Left lung (tissue), 14 donors: Measurements from ENCODE around the gene ARHGAP11B.
"Not testable (repeated sequence)": the region's sequence is repeated elsewhere in the genome, so short reads cannot be mapped to it uniquely, and the experiment has no call there.

Experiments
- ATAC-seq: fragments of 200-7000 bp; cut with Tn5 transposase; one replicate; pipeline ENCODE4 v1.9.1; 2020; ENCODE audit warnings: moderate library complexity
- DNase-seq, 4 donors: peaks; one replicate each; pipeline ENCODE4 v3.0.0-alpha.2; 2013 to 2020
- H3K27ac ChIP-seq, 2 donors: fragments of 200-600 bp; sonication (generic) in 1 of 2; one replicate each; pipeline versions ENCODE4 v1.5.0 to v1.8.0; 2020 to 2021
- H3K27me3 ChIP-seq, 2 donors: fragments of 200-600 bp; sonication (generic) in 1 of 2; one replicate each; pipeline versions ENCODE4 v1.5.0 to v1.8.0; 2020 to 2021
- H3K36me3 ChIP-seq, 2 donors: fragments of 200-600 bp; sonication (generic) in 1 of 2; one replicate each; pipeline versions ENCODE4 v1.5.0 to v1.8.0; 2020 to 2021
- H3K4me1 ChIP-seq, 2 donors: fragments of 200-600 bp; one replicate each; pipeline ENCODE4 v1.8.0; 2021
- H3K4me3 ChIP-seq, 2 donors: fragments of 200-600 bp; sonication (generic) in 1 of 2; one replicate each; pipeline versions ENCODE4 v1.5.0 to v1.8.0; 2020 to 2021; ENCODE audit warnings: mild to moderate bottlenecking in 1 of 2
- H3K9me3 ChIP-seq, 2 donors: fragments of 200-600 bp; sonication (generic) in 1 of 2; one replicate each; pipeline versions ENCODE4 v1.5.0 to v1.8.0; 2020 to 2021
- intact Hi-C, 2 donors: fragments of 100-400 bp; cut with DNase I; formaldehyde crosslinking; loops; one replicate each; pipeline versions ENCODE4 v1.11.2 to v1.14.2; 2022
- long read RNA-seq, 12 donors: library from polyadenylated mRNA in 2 of 12; unstranded in 2 of 12; transcript quantifications; one replicate each; pipeline ENCODE4 v2.0.0 and lab custom pipeline, GENCODE V29; 2019 to 2026
- donor health status: DM: no; HTN: yes; CAD: no.
- donor health status: DM: no; HTN: no; CAD: no.

ARHGAP11B gene
- long read RNA-seq, donor 1, partial matches to known transcripts = 0 of 1 reads
- long read RNA-seq, donor 1, other reads (novel, unspliced or antisense) = 0 of 1 reads
- long read RNA-seq, donor 2, partial matches to known transcripts = 0 of 1 reads
- long read RNA-seq, donor 2, other reads (novel, unspliced or antisense) = 0 of 1 reads
- long read RNA-seq, donor 3, partial matches to known transcripts = 0 of 1 reads
- long read RNA-seq, donor 3, other reads (novel, unspliced or antisense) = 0 of 1 reads
- long read RNA-seq, donor 4, partial matches to known transcripts = 1 of 2 reads
- long read RNA-seq, donor 4, other reads (novel, unspliced or antisense) = 0 of 2 reads
- long read RNA-seq, donor 5 = 0 reads
- long read RNA-seq, donor 6 = 0 reads
- long read RNA-seq, donor 7 = 0 reads
- long read RNA-seq, donor 8 = 0 reads
- long read RNA-seq, donor 9 = 0 reads
- long read RNA-seq, donor 10, partial matches to known transcripts = 1 of 1 reads
- long read RNA-seq, donor 10, other reads (novel, unspliced or antisense) = 0 of 1 reads
- long read RNA-seq, donor 11 = 0 reads
- long read RNA-seq, donor 12, partial matches to known transcripts = 0 of 2 reads
- long read RNA-seq, donor 12, other reads (novel, unspliced or antisense) = 0 of 2 reads

- intact Hi-C loops, H3K36me3 ChIP-seq, H3K9me3 ChIP-seq, H3K27me3 ChIP-seq: not testable (repeated sequence)
- DNase-seq (peak; percentile 93 to 99 (median 94)), ATAC-seq (peak; percentile 97)
- peak within 1 kb of the TSS; percentile 55 to 61 for H3K4me3 ChIP-seq
- H3K4me1 ChIP-seq = peaks cover 0 to 11% of the 10 kb centered on the region in 2 donors
- H3K27ac ChIP-seq = peak within 1 kb of the TSS; percentile 91 to 94
Measured at GRCh38 chr15:30625436-30626193, at the start of gene ARHGAP11B. Gene ARHGAP11B (plus strand): TSS chr15:30626128.

DNA sequence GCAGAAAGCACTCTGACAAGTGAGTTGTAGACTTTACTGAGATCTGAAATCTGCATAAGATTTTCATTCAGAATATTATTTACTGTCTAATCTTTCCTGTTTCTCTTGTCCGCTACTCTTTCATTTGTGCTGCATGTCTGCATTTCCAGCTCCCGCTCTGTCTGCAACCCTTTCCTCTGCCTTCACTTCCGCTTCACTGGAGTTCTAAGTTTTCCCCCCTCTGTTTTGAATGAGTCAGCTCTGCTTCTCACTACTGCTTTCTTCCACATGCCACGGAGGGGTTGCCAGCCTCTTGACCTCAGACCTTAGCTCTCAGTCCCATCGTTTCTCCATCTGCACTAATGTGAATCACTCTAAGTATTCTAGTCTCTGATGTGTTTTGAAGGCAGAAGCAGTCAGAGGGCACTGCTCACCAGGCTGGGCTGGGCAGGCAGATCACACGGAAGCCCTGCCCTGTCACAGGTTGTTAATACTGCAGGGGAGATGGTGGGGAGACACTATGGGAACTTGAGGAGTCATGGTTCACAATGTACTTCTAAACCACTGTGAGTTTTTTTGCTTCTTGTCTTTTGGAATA lies 46.4 kb upstream of the ARHGAP11B start:
- DNase-seq, H3K9me3 ChIP-seq, H3K27ac ChIP-seq, H3K4me3 ChIP-seq, ATAC-seq, H3K27me3 ChIP-seq, H3K4me1 ChIP-seq, intact Hi-C loops, H3K36me3 ChIP-seq: not testable (repeated sequence)

- H3K9me3 ChIP-seq, H3K27ac ChIP-seq, H3K27me3 ChIP-seq, DNase-seq, H3K4me1 ChIP-seq, H3K36me3 ChIP-seq, H3K4me3 ChIP-seq, ATAC-seq, intact Hi-C loops: not testable (repeated sequence)
Measured at GRCh38 chr15:30580716-30581115, 45.2 kb upstream of the ARHGAP11B start.

- H3K4me3 ChIP-seq, H3K4me1 ChIP-seq, DNase-seq, H3K27me3 ChIP-seq, intact Hi-C loops, H3K27ac ChIP-seq, H3K36me3 ChIP-seq, ATAC-seq, H3K9me3 ChIP-seq: not testable (repeated sequence)
Measured at GRCh38 chr15:30598953-30599352, 27.0 kb upstream of the ARHGAP11B start.

DNA sequence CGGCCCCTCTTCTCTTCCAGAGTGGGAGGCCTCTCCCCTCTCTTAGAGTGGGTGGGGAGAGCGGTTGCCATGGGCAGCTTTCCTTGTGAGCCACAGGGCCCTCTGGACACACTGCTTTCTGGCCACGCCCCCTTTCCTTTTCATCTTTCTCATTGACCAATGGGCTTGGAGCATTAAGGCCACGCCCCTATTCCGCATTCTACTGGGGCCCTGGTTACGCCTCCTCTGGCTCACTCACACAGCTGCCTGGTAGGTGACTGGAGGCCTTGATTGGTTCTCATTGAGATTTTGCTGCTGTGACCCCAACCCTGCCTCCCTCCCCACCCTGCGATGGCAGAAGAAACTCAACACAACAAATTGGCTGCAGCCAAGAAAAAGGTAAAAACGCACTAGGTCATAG lies 22.1 kb upstream of the ARHGAP11B start, which contains the start of gene GOLGA8H:
Gene GOLGA8H, plus strand, starts transcription at position 233 of the 400 bp plus-strand sequence. Its CDS starts 98 bp downstream, at position 331.
- ATAC-seq, H3K36me3 ChIP-seq, DNase-seq, H3K27me3 ChIP-seq, H3K27ac ChIP-seq, H3K4me1 ChIP-seq, intact Hi-C loops, H3K4me3 ChIP-seq, H3K9me3 ChIP-seq: not testable (repeated sequence)

DNA sequence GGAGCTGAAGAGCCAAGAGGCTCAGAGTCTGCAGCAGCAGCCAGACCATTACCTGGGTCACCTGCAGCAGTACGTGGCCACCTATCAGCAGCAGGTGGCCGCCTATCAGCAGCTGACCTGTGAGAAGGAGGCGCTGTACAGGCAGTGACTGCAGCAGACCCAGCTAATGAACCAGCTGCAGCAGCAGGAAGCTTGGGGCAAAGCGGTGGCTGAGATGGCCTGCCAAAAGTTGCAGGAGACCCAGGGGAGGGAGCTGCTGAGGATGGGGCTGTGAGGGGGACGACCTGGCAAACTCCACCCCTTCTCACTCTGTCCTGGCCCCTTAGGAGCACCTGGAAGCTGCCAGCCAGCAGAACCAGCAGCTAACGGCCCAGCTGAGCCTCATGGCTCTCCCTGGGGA lies 13.7 kb upstream of the ARHGAP11B start:
- DNase-seq, ATAC-seq, H3K9me3 ChIP-seq, H3K27ac ChIP-seq, H3K4me3 ChIP-seq, intact Hi-C loops, H3K4me1 ChIP-seq, H3K27me3 ChIP-seq, H3K36me3 ChIP-seq: not testable (repeated sequence)

- H3K27ac ChIP-seq, H3K4me1 ChIP-seq, H3K9me3 ChIP-seq, H3K4me3 ChIP-seq, DNase-seq, ATAC-seq, H3K27me3 ChIP-seq, intact Hi-C loops, H3K36me3 ChIP-seq: not testable (repeated sequence)
Measured at GRCh38 chr15:30621342-30621741, 4.6 kb upstream of the ARHGAP11B start.

- peaks cover 0 to 11% of the 10 kb centered on the region in 2 donors for H3K4me1 ChIP-seq
- H3K4me3 ChIP-seq = peak overlapping the region; percentile 55 to 61
- H3K27me3 ChIP-seq, H3K36me3 ChIP-seq, DNase-seq, intact Hi-C loops, H3K9me3 ChIP-seq: not testable (repeated sequence)
- peak overlapping the region; percentile 91 to 94 for H3K27ac ChIP-seq
- ATAC-seq = peak; percentile 50
Measured at GRCh38 chr15:30626194-30626565, 252 bp downstream of the ARHGAP11B start.

GRCh38 chr15:30626632-30627031 lies 704 bp downstream of the ARHGAP11B start:
- H3K9me3 ChIP-seq, H3K27ac ChIP-seq, DNase-seq, H3K27me3 ChIP-seq, H3K36me3 ChIP-seq, intact Hi-C loops: not testable (repeated sequence)
- Histone ChIP-seq H3K4me3 (peak overlapping the region; percentile 55 to 61), H3K4me1 (peaks cover 0 to 11% of the 10 kb centered on the region in 2 donors)
- peak; percentile 4 for ATAC-seq
